Panc1 (cell line): ENCODE results near the gene NKD1. TPM values are rescaled to one million over a fixed set of nuclear protein-coding genes. Genes with fewer than 3 reads are reported as not detected.

Experiments used
- ATAC-seq: fragments of 200-7000 bp; cut with Tn5 transposase; 2 replicates; pipeline ENCODE4 v1.9.1; 2020; ENCODE audit warnings: mild to moderate bottlenecking, moderate library complexity
- BruUV-seq: library from RNA; stranded (reverse); fragments of 400-500 nt; replicated peaks from 2 replicates; lab custom pipeline; 2021; lab: Mats Ljungman, UMichigan
- CTCF ChIA-PET: fragments of 300-600 bp; sonication (Branson Sonifier 250); formaldehyde crosslinking; loops from one replicate; lab custom pipeline; 2022; ENCODE audit warnings: antibody characterized with exemption; lab: Charles Lee
- POLR2A ChIA-PET: fragments of 300-600 bp; sonication (Branson Sonifier 250); formaldehyde crosslinking; loops from one replicate; lab custom pipeline; 2022; ENCODE audit warnings: antibody characterized with exemption; lab: Charles Lee
- DNase-seq: peaks from one replicate; pipeline ENCODE4 v3.0.0-alpha.2; 2010; ENCODE audit warnings: low read depth, low spot score
- H3K27ac ChIP-seq: 2 replicates; pipeline ENCODE4 v1.5.1; 2011; ENCODE audit warnings: mild to moderate bottlenecking, low read length, inconsistent platforms
- H3K27me3 ChIP-seq: fragments of 200-500 bp; sonication (Bioruptor generic); 2 replicates; pipeline ENCODE4 v1.6.0; 2014; ENCODE audit warnings: low read length, inconsistent platforms; ENCODE audit not compliant: control insufficient read depth, insufficient read depth
- H3K36me3 ChIP-seq: fragments of 200-500 bp; sonication (Bioruptor generic); 2 replicates; pipeline ENCODE4 v1.5.1; 2014; ENCODE audit warnings: inconsistent platforms, mild to moderate bottlenecking, low read length, moderate library complexity; ENCODE audit not compliant: control insufficient read depth, insufficient read depth
- H3K4me1 ChIP-seq: 2 replicates; pipeline ENCODE4 v1.5.1; 2011; ENCODE audit warnings: inconsistent platforms, mild to moderate bottlenecking, low read length, moderate library complexity; ENCODE audit not compliant: control insufficient read depth, insufficient read depth
- H3K4me3 ChIP-seq, 2 experiments: 2 replicates each; pipeline ENCODE4 v1.5.1; 2011 to 2012; ENCODE audit warnings: low read depth in 2 of 2, low read length in 2 of 2, mild to moderate bottlenecking in 2 of 2, inconsistent platforms in 1 of 2, moderate library complexity in 1 of 2
- H3K9me3 ChIP-seq: fragments of 200-500 bp; sonication (Bioruptor generic); 2 replicates; pipeline ENCODE4 v1.5.1; 2014; ENCODE audit warnings: low read depth, mild to moderate bottlenecking, inconsistent platforms, low read length, moderate library complexity; ENCODE audit not compliant: control insufficient read depth, insufficient read depth
- CTCF ChIP-seq: fragments of 450-650 bp; IDR thresholded peaks from 2 replicates; pipeline ENCODE4 v1.5.1; 2017; ENCODE audit warnings: mild to moderate bottlenecking
- POLR2AphosphoS5 ChIP-seq: IDR thresholded peaks from 2 replicates; pipeline ENCODE4 v1.6.1; 2012; ENCODE audit warnings: mild to moderate bottlenecking, low read depth, low read length, moderate library complexity
- REST ChIP-seq, 2 experiments: IDR thresholded peaks; 2 replicates each; pipeline ENCODE4 v1.6.1; 2011 to 2012; ENCODE audit warnings: low read depth in 2 of 2, control low read depth in 1 of 2, low read length in 1 of 2, mild to moderate bottlenecking in 1 of 2, moderate library complexity in 1 of 2; ENCODE audit not compliant: insufficient read depth in 1 of 2
- SIN3A ChIP-seq: IDR thresholded peaks from 2 replicates; pipeline ENCODE4 v1.6.1; 2012; ENCODE audit warnings: low read depth, mild to moderate bottlenecking, low read length, moderate library complexity, borderline replicate concordance; ENCODE audit not compliant: insufficient read depth
- TCF7L2 ChIP-seq: IDR thresholded peaks from 2 replicates; pipeline ENCODE4 v1.6.1; 2011; ENCODE audit warnings: mild to moderate bottlenecking, low read depth, low read length, inconsistent platforms
- in situ Hi-C: cut with HindIII; loops from 2 replicates; pipeline ENCODE4 v1.10.0; 2016; ENCODE audit warnings: low sequenced_read_pairs, low pct_unique_long_range_greater_than_20kb
- intact Hi-C: fragments of 100-400 bp; cut with micrococcal nuclease; formaldehyde crosslinking; loops from one replicate; pipeline ENCODE4 v1.10.0; 2022; ENCODE audit not compliant: unreplicated experiment
- total RNA-seq: library from RNA; stranded (reverse); gene quantifications from one replicate; pipeline ENCODE4 v1.2.1, GENCODE V29; 2021; ENCODE audit not compliant: unreplicated experiment

The NKD1 gene
- total RNA-seq, 1 experiment from 2014 or later: 0.18 TPM

- Histone ChIP-seq H3K4me3 (no peak overlapping the region), H3K4me1 (no peaks in the 10 kb centered on the region), H3K27me3 (no peaks in the 10 kb centered on the region), H3K9me3 (no peaks in the 10 kb centered on the region), H3K36me3 (no peaks in the 10 kb centered on the region), H3K27ac (no peak overlapping the region)
- ChIA-PET POLR2A (no interaction called here), CTCF (no interaction called here)
- DNase-seq (no peak), ATAC-seq (no peak)
- no TSS peak for BruUV-seq
- intact Hi-C loops: no loop called here
- TF ChIP-seq CTCF (no peak), POLR2AphosphoS5 (no peak), TCF7L2 (no peak), SIN3A (no peak), REST (IDR thresholded peaks at IDR 0.05; ENCODE audit: insufficient read depth in 1 of 2, low read depth in 2 of 2, low read length in 1 of 2) (no peak)
- in situ Hi-C loops: no loop called here
Measured at GRCh38 chr16:50636753-50637374, 88.7 kb downstream of the NKD1 start.

- CTCF ChIA-PET: no interaction called here
- POLR2A ChIA-PET: no interaction called here
- TF ChIP-seq SIN3A: no peak
- no peak for TF ChIP-seq REST (IDR thresholded peaks at IDR 0.05; ENCODE audit: insufficient read depth in 1 of 2, low read depth in 2 of 2, low read length in 1 of 2)
- TF ChIP-seq POLR2AphosphoS5: no peak
- TF ChIP-seq TCF7L2: no peak
- TF ChIP-seq CTCF: no peak
Measured at GRCh38 chr16:50637716-50638602, 89.8 kb downstream of the NKD1 start.

More at GRCh38 chr16:50637716-50638602, 89.8 kb downstream of the NKD1 start:
- Histone ChIP-seq H3K4me3 (no peak overlapping the region), H3K27me3 (no peaks in the 10 kb centered on the region), H3K9me3 (no peaks in the 10 kb centered on the region), H3K27ac (no peak overlapping the region), H3K4me1 (no peaks in the 10 kb centered on the region), H3K36me3 (no peaks in the 10 kb centered on the region)
- intact Hi-C loops (no loop called here), in situ Hi-C loops (no loop called here)
- no TSS peak for BruUV-seq
- ATAC-seq: no peak
- DNase-seq: no peak
